ACC112 (cell line): ENCODE measurements around the gene UTP11.

Source experiments
- H2AFZ ChIP-seq: fragments of 200-600 bp; sonication (generic); one replicate; pipeline ENCODE4 v1.6.0; 2017; ENCODE audit warnings: antibody characterized with exemption, low read length; ENCODE audit not compliant: unreplicated experiment
- H3K27ac ChIP-seq: fragments of 200-600 bp; sonication (generic); 2 replicates; pipeline ENCODE4 v1.5.1; 2014; ENCODE audit warnings: low read depth, mild to moderate bottlenecking, antibody characterized with exemption, low read length, moderate library complexity
- H3K27me3 ChIP-seq: fragments of 200-600 bp; sonication (generic); 2 replicates; pipeline ENCODE4 v1.6.1; 2014; ENCODE audit warnings: mild to moderate bottlenecking, antibody characterized with exemption, low read length, moderate library complexity, mixed read lengths; ENCODE audit not compliant: insufficient read depth
- H3K36me3 ChIP-seq: fragments of 200-600 bp; sonication (generic); 2 replicates; pipeline ENCODE4 v1.6.1; 2016; ENCODE audit warnings: mild to moderate bottlenecking, antibody characterized with exemption, low read length, moderate library complexity, mixed read lengths; ENCODE audit not compliant: insufficient read depth
- H3K4me1 ChIP-seq: fragments of 200-600 bp; sonication (generic); one replicate; pipeline ENCODE4 v1.6.1; 2016; ENCODE audit warnings: low read length, mixed read lengths; ENCODE audit not compliant: insufficient read depth, unreplicated experiment, control insufficient read depth
- H3K4me3 ChIP-seq: fragments of 200-600 bp; sonication (generic); 2 replicates; pipeline ENCODE4 v1.5.1; 2014; ENCODE audit warnings: mild to moderate bottlenecking, low read depth, low read length
- H3K79me2 ChIP-seq: fragments of 200-600 bp; sonication (generic); one replicate; pipeline ENCODE4 v1.6.0; 2016; ENCODE audit warnings: low read length; ENCODE audit not compliant: control insufficient read depth, unreplicated experiment, insufficient read depth

The UTP11 gene

GRCh38 chr1:38050397-38051078 is 38.0 kb downstream of the UTP11 start:
- Histone ChIP-seq H3K4me3 (no peak overlapping the region), H3K27ac (no peak overlapping the region), H3K27me3 (peaks cover 64% of the 10 kb centered on the region), H3K36me3 (no peaks in the 10 kb centered on the region), H3K79me2 (no peaks in the 10 kb centered on the region), H3K4me1 (no peaks in the 10 kb centered on the region), H2AFZ (no peak overlapping the region)

DNA sequence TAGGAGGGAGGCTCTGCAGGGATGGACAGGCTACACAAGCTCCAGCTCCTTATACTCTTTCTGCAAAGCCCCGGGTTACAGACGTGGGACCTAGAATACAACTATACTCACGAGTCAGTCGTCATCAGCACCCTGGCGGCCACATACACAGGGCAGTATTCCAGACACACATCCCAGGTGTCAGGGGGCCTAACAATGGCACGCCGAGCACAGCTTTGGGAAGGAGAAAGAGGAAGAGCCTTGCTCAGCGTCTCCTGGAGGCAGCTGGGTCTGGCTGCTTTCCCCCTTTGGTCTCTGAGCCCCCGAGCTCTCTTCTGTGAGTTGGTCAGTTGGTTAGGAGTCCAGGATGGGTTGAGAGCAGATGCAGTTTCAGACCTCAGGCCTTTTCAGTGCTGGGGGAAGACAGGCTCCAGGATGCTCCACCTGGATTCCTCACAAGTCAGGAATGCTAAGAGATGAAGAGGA is 38.6 kb downstream of the UTP11 start:
- H3K36me3 ChIP-seq: no peaks in the 10 kb centered on the region
- no peaks in the 10 kb centered on the region for H3K4me1 ChIP-seq
- H3K27me3 ChIP-seq: peaks cover 63% of the 10 kb centered on the region
- H2AFZ ChIP-seq: no peak overlapping the region
- no peaks in the 10 kb centered on the region for H3K79me2 ChIP-seq
- H3K4me3 ChIP-seq: no peak overlapping the region
- no peak overlapping the region for H3K27ac ChIP-seq

- Histone ChIP-seq H3K4me1 (no peaks in the 10 kb centered on the region), H3K27me3 (peaks cover 56% of the 10 kb centered on the region), H3K4me3 (no peak overlapping the region), H3K79me2 (no peaks in the 10 kb centered on the region), H2AFZ (no peak overlapping the region), H3K36me3 (no peaks in the 10 kb centered on the region), H3K27ac (no peak overlapping the region)
These were observed 40.3 kb downstream of the UTP11 start for GRCh38 chr1:38052750-38053415.

GRCh38 chr1:38053416-38054091 is 41.0 kb downstream of the UTP11 start:
- H3K27ac ChIP-seq: no peak overlapping the region
- no peak overlapping the region for H3K4me3 ChIP-seq
- no peaks in the 10 kb centered on the region for H3K4me1 ChIP-seq
- no peak overlapping the region for H2AFZ ChIP-seq
- H3K36me3 ChIP-seq: no peaks in the 10 kb centered on the region
- peaks cover 49% of the 10 kb centered on the region for H3K27me3 ChIP-seq
- H3K79me2 ChIP-seq: no peaks in the 10 kb centered on the region

GRCh38 chr1:38055398-38055797 is 42.9 kb downstream of the UTP11 start:
- no peaks in the 10 kb centered on the region for H3K79me2 ChIP-seq
- H3K4me1 ChIP-seq: no peaks in the 10 kb centered on the region
- no peaks in the 10 kb centered on the region for H3K36me3 ChIP-seq
- no peak overlapping the region for H3K4me3 ChIP-seq
- no peak overlapping the region for H2AFZ ChIP-seq
- no peak overlapping the region for H3K27ac ChIP-seq
- peaks cover 35% of the 10 kb centered on the region for H3K27me3 ChIP-seq

DNA sequence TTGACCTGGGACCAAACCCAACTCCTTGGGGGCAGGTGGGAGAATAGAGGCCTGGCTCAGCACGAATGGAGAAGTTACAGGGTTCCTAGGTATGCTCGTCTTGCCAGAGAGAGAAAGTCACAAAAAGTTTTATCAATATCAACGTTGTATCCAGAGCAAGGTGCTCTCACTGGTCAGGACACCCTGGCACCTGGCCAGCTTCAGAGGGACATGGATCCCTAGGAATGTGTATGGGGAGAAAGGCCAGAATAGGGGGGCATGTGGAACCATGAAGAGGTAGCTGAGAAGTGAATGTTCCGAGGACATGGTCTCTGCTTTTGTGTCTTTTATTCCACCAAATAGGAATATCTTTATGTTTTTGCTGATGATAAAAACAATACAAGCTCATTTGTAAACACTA is 43.4 kb downstream of the UTP11 start:
- Histone ChIP-seq H3K36me3 (no peaks in the 10 kb centered on the region), H3K4me1 (no peaks in the 10 kb centered on the region), H3K27ac (no peak overlapping the region), H3K4me3 (no peak overlapping the region), H3K27me3 (peaks cover 32% of the 10 kb centered on the region), H2AFZ (no peak overlapping the region), H3K79me2 (no peaks in the 10 kb centered on the region)

- Histone ChIP-seq H3K27ac (no peak overlapping the region), H3K79me2 (no peaks in the 10 kb centered on the region), H3K27me3 (0 out of 2 replicates have a peak, but pooled peaks cover 7% of the 10 kb centered on the region), H3K36me3 (no peaks in the 10 kb centered on the region), H2AFZ (no peak overlapping the region), H3K4me3 (no peak overlapping the region), H3K4me1 (peaks cover 10% of the 10 kb centered on the region)
These were observed 47.2 kb downstream of the UTP11 start for GRCh38 chr1:38059635-38060250.

- H3K27ac ChIP-seq: no peak overlapping the region
These were observed 48.0 kb downstream of the UTP11 start for GRCh38 chr1:38060498-38060897.

GRCh38 chr1:38061290-38061689 is 48.8 kb downstream of the UTP11 start:
- Histone ChIP-seq H3K4me3 (no peak overlapping the region), H2AFZ (no peak overlapping the region), H3K4me1 (peaks cover 12% of the 10 kb centered on the region), H3K79me2 (no peaks in the 10 kb centered on the region), H3K36me3 (no peaks in the 10 kb centered on the region), H3K27me3 (no peaks in the 10 kb centered on the region), H3K27ac (no peak overlapping the region)

More at GRCh38 chr1:38060498-38060897, 48.0 kb downstream of the UTP11 start:
- Histone ChIP-seq H3K4me3 (no peak overlapping the region), H2AFZ (no peak overlapping the region), H3K79me2 (no peaks in the 10 kb centered on the region), H3K27me3 (0 out of 2 replicates have a peak, but pooled peaks cover 3% of the 10 kb centered on the region), H3K36me3 (no peaks in the 10 kb centered on the region), H3K4me1 (peaks cover 12% of the 10 kb centered on the region)

GRCh38 chr1:38061883-38062328 is 49.4 kb downstream of the UTP11 start:
- H3K79me2 ChIP-seq: no peaks in the 10 kb centered on the region
- no peak overlapping the region for H3K27ac ChIP-seq
- peaks cover under 1% of the 10 kb centered on the region; the same call in 1 of the 2 replicates for H3K27me3 ChIP-seq
- H2AFZ ChIP-seq: no peak overlapping the region
- H3K4me1 ChIP-seq: peaks cover 12% of the 10 kb centered on the region
- H3K36me3 ChIP-seq: no peaks in the 10 kb centered on the region
- no peak overlapping the region for H3K4me3 ChIP-seq
